Heart right ventricle (tissue), 16 donors: ENCODE results near the gene SCGB3A1. TPM values are rescaled to one million over a fixed set of nuclear protein-coding genes. Genes with fewer than 3 reads are reported as not detected.

Source experiments
- ATAC-seq, 8 donors: fragments of 200-7000 bp; cut with Tn5 transposase; one replicate each; pipeline ENCODE4 v1.9.1; 2020; ENCODE audit warnings: mild to moderate bottlenecking in 8 of 8, moderate library complexity in 8 of 8, moderate number of reproducible peaks in 1 of 8
- DNase-seq, 2 donors: peaks; one replicate each; pipeline ENCODE4 v3.0.0-alpha.2; 2020
- H3K27ac ChIP-seq, 10 donors: fragments of 200-600 bp; sonication (generic) in 2 of 10; one replicate each; pipeline versions ENCODE4 v1.5.0 to v1.8.0; 2020 to 2022; ENCODE audit warnings: mild to moderate bottlenecking in 3 of 10
- H3K27me3 ChIP-seq, 7 donors: fragments of 200-600 bp; one replicate each; pipeline ENCODE4 v1.8.0; 2021 to 2022; ENCODE audit warnings: mild to moderate bottlenecking in 2 of 7
- H3K36me3 ChIP-seq, 9 donors: fragments of 200-600 bp; sonication (generic) in 1 of 9; one replicate each; pipeline versions ENCODE4 v1.5.0 to v1.8.0; 2020 to 2022; ENCODE audit warnings: mild to moderate bottlenecking in 2 of 9
- H3K4me1 ChIP-seq, 9 donors: fragments of 200-600 bp; sonication (generic) in 1 of 9; one replicate each; pipeline versions ENCODE4 v1.5.0 to v1.8.0; 2020 to 2022; ENCODE audit warnings: mild to moderate bottlenecking in 4 of 9
- H3K4me3 ChIP-seq, 10 donors: fragments of 200-600 bp; sonication (generic) in 2 of 10; one replicate each; pipeline versions ENCODE4 v1.5.0 to v1.8.0; 2020 to 2022; ENCODE audit warnings: mild to moderate bottlenecking in 7 of 10, moderate library complexity in 2 of 10
- H3K9me3 ChIP-seq, 11 donors: fragments of 200-600 bp in 10 of 11; sonication (generic) in 2 of 11; one replicate each; pipeline versions ENCODE4 v1.5.0 to v1.8.0; 2013 to 2022; ENCODE audit warnings: mild to moderate bottlenecking in 2 of 11, control low read depth in 1 of 11, moderate library complexity in 1 of 11
- CTCF ChIP-seq, 9 donors: fragments of 200-600 bp; sonication (generic) in 2 of 9; IDR thresholded peaks; one replicate each; pipeline versions ENCODE4 v1.5.0 to v1.8.0; 2021 to 2022; ENCODE audit warnings: antibody characterized with exemption in 9 of 9, mild to moderate bottlenecking in 5 of 9, moderate library complexity in 1 of 9
- WGBS, 2 donors: extraction: QIAGEN DNeasy Blood & Tissue Kit; methylation state at CpG; one replicate each; pipeline ENCODE4 v1.1.7; 2013; ENCODE audit warnings: inconsistent platforms in 1 of 2; 5-methylcytosine and 5-hydroxymethylcytosine counted together
- intact Hi-C, 10 donors: fragments of 100-400 bp; cut with DNase I; formaldehyde crosslinking; loops; one replicate each; pipeline versions ENCODE4 v1.11.1 to v1.14.2; 2022
- polyA plus RNA-seq, 2 donors: library from polyadenylated mRNA; stranded (reverse); fragments of 200-250 nt; gene quantifications; one replicate each; pipeline ENCODE4 v1.2.3, GENCODE V29; 2013
- total RNA-seq, 10 donors: library from RNA; stranded (reverse); fragmentation: NEBNext Ultra II Directional in 3 of 10; extraction: Animal tissue kit (Norgen Biotek cat#: 25700) in 3 of 10; gene quantifications; one replicate each; pipeline versions ENCODE4 v1.2.1 to v1.2.4, GENCODE V29; 2021 to 2023
- donor health status: Arrhythmogenic right ventricular cardiomyopathy.
- donor health status: ischemic (EF 13 %, LVEDD 7.1; RV severe dilation, severe dysfunction).
- donor health status: healthy with polysubstance abuse.
- donor health status: DM: no; HTN: yes; CAD: no.
- donor health status: DM: no; HTN: no; CAD: no.
- donor health status: ischemic (EF 25% LVEDD 6.9; RV normal size, moderate dysfunction).
- donor health status: ischemic (EF 25% LVEDD 5.7; RV mildly dilated, moderate dysfunction).
- donor health status: healthy.
- donor health status: DM: yes; HTN: yes; CAD: no.
- donor health status: Ischemic cardiomyopathy.
- donor health status: ischemic (EF 35%, LVEDD 5.7; RV mildly dilated, moderate dysfunction).
- donor health status: nonischemic (EF 11% LVEDD 7.7; RV severe dilation, severe dysfunction).
- donor health status: DM: yes; HTN: yes; CAD: no.
- donor health status: PGD.
- donor health status: ischemic (EF 29% LVEDD 5.4; RV normal size, mild dysfunction).
- donor health status: nonischemic (EF 23%, LVEDD 6.1; RV moderate dilation, normal function).

Gene SCGB3A1
- total and polyA plus RNA-seq, 12 donors, result 0.38 to 0.88 (median 0.53) TPM; not detected in 7

GRCh38 chr5:180611140-180611850 lies 20.0 kb upstream of the SCGB3A1 start:
- intact Hi-C loops, result no loop called here
- no peak overlapping the region for H3K4me3 ChIP-seq
- H3K4me1 ChIP-seq, result no peaks in the 10 kb centered on the region
- 82 to 83% methylated on average over 28 to 30 of the region's 30 CpGs for WGBS, 2 donors
- no peak overlapping the region for H3K27ac ChIP-seq
- H3K27me3 ChIP-seq, result peaks cover 0 to 14% (median 0%) of the 10 kb centered on the region in 7 donors
- H3K9me3 ChIP-seq, result peaks cover 0 to 5% (median 0%) of the 10 kb centered on the region in 11 donors
- no peak for TF ChIP-seq CTCF (IDR thresholded peaks at IDR 0.05)
- H3K36me3 ChIP-seq, result peaks cover 0 to 24% (median 0%) of the 10 kb centered on the region in 9 donors
- DNase-seq, result peak in 1 of 2 donors; percentile 6
- ATAC-seq, result peak in 1 of 8 donors; percentile 12

DNA sequence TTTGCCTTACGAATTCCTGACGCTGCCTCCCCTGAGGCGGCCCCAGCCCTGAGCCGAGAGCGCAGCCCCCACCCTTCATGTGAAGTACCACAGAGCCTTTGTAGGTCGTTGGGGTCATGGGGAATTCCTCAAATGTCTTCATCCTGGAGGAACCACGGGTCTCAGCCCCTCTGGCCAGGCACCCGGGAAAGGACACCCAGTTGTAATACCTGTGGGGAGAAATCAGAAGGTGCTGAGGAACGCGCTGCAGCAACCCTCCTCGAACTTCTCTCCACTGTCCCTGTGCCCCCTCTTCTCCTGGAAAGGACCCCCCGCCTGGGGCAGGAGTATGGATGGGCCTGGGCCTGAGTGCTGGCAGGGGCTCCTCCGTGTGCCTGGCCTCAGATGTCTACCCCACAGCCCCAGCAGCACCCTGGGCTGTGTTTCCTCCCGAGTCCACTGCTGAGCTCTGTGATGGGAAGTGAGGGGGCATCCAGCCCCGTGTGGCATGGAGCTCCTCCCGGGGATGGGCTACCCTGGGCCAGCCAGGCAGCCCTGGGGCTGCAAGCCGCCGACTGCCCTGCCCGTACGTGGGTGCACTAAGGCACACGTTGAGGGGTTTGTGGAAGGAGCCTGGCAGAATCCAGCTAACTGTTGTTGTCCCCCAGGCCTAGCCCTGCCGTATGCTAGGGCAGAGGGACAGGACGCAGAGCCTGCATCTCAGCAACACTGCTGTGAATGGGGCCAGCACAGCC lies 18.7 kb upstream of the SCGB3A1 start:
- no peak for TF ChIP-seq CTCF (IDR thresholded peaks at IDR 0.05)
- no peaks in the 10 kb centered on the region for H3K4me1 ChIP-seq
- peaks cover 0 to 4% (median 0%) of the 10 kb centered on the region in 11 donors for H3K9me3 ChIP-seq
- WGBS, 2 donors, result 73 to 79% methylated on average over 23 of the region's 23 CpGs
- no peak for ATAC-seq
- H3K27me3 ChIP-seq, result peaks cover 0 to 14% (median 0%) of the 10 kb centered on the region in 7 donors
- peak in 1 of 2 donors; percentile 3 for DNase-seq
- H3K36me3 ChIP-seq, result peaks cover 0 to 22% (median 0%) of the 10 kb centered on the region in 9 donors
- intact Hi-C loops, result no loop called here
- H3K4me3 ChIP-seq, result no peak overlapping the region
- H3K27ac ChIP-seq, result no peak overlapping the region

DNA sequence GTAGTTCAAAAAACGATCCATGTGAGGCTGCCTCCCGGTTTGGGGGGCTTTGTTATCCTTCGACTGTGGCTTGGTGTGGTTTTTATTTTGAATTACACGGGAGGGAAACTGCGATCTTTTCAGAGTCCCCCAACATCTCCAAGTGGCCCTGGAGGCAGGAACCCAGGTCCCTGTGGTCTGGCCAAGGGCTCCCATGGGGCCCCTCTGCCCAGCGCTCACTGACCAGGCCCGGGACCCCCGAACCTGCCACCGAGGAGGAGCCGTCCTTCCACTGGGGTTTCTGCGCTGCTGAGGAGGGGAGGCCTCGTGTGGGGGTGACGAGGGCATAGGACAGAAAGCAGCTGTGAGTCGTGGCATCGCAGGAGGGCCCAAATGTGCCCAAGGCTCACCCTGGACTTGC lies 18.1 kb upstream of the SCGB3A1 start:
- Histone ChIP-seq H3K27ac (no peak overlapping the region), H3K27me3 (peaks cover 0 to 14% (median 0%) of the 10 kb centered on the region in 7 donors), H3K36me3 (peaks cover 0 to 22% (median 0%) of the 10 kb centered on the region in 9 donors), H3K4me3 (no peak overlapping the region), H3K9me3 (no peaks in the 10 kb centered on the region), H3K4me1 (no peaks in the 10 kb centered on the region)
- WGBS, 2 donors, result 88 to 89% methylated on average over 15 of the region's 15 CpGs
- intact Hi-C loops, result no loop called here
- DNase-seq, result peak in 1 of 2 donors; percentile 2
- no peak for TF ChIP-seq CTCF (IDR thresholded peaks at IDR 0.05)
- ATAC-seq, result no peak

DNA sequence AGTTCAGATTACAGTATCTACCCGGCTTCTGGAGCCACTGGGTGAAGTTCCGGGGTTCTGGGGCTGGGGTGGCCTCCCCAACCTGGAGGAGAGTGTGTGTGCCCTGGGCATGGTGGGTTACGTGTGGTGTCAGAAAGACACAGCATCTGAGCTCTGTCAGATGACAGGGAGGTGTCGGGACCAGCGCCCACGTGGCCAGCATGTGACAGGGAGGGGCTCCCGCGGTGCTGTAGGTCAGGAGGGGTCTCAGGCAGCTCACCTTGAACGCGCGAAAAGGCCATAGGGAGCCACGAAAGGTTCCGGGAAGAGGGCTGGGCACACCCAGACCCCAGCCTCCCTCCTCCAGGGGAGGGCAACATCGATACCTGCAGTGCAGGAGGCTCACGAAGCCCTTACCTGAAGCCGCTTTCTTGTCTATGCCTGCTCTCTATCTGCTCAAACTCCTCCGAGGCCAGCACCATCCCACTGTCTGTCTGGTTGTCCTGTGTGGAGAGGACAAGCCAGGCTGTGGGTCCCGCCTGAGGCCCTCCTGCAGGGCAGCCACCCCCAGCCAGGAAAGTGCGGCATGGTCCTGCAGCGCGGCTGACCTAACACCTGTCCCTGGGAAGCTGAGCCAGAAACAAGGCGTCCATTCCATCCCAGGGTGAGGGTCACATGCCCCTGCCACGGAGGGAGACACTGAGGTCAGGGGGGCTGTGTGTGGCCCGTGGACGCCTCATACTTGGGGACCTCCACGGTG lies 17.4 kb upstream of the SCGB3A1 start:
- WGBS, 2 donors, result 90% methylated on average over 26 of the region's 26 CpGs
- Histone ChIP-seq H3K36me3 (peaks cover 0 to 22% (median 0%) of the 10 kb centered on the region in 9 donors), H3K4me1 (no peaks in the 10 kb centered on the region), H3K9me3 (no peaks in the 10 kb centered on the region), H3K27ac (no peak overlapping the region), H3K4me3 (no peak overlapping the region), H3K27me3 (peaks cover 0 to 14% (median 0%) of the 10 kb centered on the region in 7 donors)
- ATAC-seq, result no peak
- DNase-seq, result peak in 1 of 2 donors; percentile 5
- intact Hi-C loops, result no loop called here
- no peak for TF ChIP-seq CTCF (IDR thresholded peaks at IDR 0.05)
